Suprapubic skin (tissue), 3 donors: ENCODE data around the gene NPAS3.

Source experiments
- POLR2A ChIP-seq, 2 donors: fragments of 450-650 bp; IDR thresholded peaks; one replicate each; pipeline ENCODE4 v1.6.1; 2017; ENCODE audit warnings: antibody characterized with exemption in 2 of 2, mild to moderate bottlenecking in 2 of 2, moderate library complexity in 2 of 2
- TF ChIP-seq, protein P1 (sequence below), 2 donors: fragments of 200-600 bp in 1 of 2; fragments of 450-650 bp in 1 of 2; sonication (generic) in 1 of 2; IDR thresholded peaks; one replicate each; pipeline ENCODE4 v1.5.1; 2016 to 2019; ENCODE audit warnings: antibody characterized with exemption in 2 of 2, mild to moderate bottlenecking in 1 of 2, moderate library complexity in 1 of 2

DNA sequence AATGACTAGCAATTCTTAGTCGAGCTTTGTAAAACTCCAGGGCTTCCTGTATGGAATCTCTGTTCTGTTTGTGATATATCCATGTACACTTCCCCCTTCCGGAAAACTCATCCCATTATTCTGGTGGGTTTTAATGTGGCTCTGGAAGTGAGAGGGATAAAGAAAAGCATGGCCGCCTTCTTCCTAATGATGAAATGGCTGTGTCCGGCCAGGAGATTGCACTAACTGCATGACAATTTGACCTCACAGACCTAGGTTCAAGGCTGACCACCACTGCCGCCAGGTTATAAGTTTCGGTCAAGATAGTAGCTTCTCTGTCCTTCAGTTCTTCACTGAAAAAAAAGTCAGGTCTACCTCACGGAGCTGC is 41.0 kb upstream of the NPAS3 start:
- TF ChIP-seq POLR2A (IDR thresholded peaks at IDR 0.05) = no peak
- TF ChIP-seq, protein P1, sequence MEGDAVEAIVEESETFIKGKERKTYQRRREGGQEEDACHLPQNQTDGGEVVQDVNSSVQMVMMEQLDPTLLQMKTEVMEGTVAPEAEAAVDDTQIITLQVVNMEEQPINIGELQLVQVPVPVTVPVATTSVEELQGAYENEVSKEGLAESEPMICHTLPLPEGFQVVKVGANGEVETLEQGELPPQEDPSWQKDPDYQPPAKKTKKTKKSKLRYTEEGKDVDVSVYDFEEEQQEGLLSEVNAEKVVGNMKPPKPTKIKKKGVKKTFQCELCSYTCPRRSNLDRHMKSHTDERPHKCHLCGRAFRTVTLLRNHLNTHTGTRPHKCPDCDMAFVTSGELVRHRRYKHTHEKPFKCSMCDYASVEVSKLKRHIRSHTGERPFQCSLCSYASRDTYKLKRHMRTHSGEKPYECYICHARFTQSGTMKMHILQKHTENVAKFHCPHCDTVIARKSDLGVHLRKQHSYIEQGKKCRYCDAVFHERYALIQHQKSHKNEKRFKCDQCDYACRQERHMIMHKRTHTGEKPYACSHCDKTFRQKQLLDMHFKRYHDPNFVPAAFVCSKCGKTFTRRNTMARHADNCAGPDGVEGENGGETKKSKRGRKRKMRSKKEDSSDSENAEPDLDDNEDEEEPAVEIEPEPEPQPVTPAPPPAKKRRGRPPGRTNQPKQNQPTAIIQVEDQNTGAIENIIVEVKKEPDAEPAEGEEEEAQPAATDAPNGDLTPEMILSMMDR (IDR thresholded peaks at IDR 0.05) = no peak
